Stomach (tissue), 9 donors: ENCODE measurements around the gene DNLZ. TPM values are rescaled to one million over a fixed set of nuclear protein-coding genes. Genes with fewer than 3 reads are reported as not detected.

Source experiments
- DNase-seq, 2 donors: peaks; one replicate each; pipeline versions ENCODE4 v3.0.0 to v3.0.0-alpha.2; 2013 to 2019
- H3K27ac ChIP-seq, 5 donors: fragments of 200-600 bp in 4 of 5; sonication (generic) in 4 of 5; one replicate each; pipeline ENCODE4 v1.5.1; 2013 to 2019; ENCODE audit warnings: mild to moderate bottlenecking in 1 of 5, moderate library complexity in 1 of 5
- H3K27me3 ChIP-seq, 3 donors: fragments of 200-600 bp; sonication (generic); one replicate each; pipeline ENCODE4 v1.5.1; 2017 to 2019; ENCODE audit warnings: mixed run types in 1 of 3
- H3K36me3 ChIP-seq, 4 donors: fragments of 200-600 bp; sonication (generic); 1 replicate in 3 of 4; 2 replicates in 1 of 4; pipeline ENCODE4 v1.5.1; 2016 to 2019
- H3K4me1 ChIP-seq, 4 donors: fragments of 200-600 bp; sonication (generic); one replicate each; pipeline ENCODE4 v1.5.1; 2016 to 2019
- H3K4me3 ChIP-seq, 4 donors: fragments of 200-600 bp; sonication (generic) in 3 of 4; one replicate each; pipeline ENCODE4 v1.5.1; 2016 to 2019; ENCODE audit warnings: mild to moderate bottlenecking in 1 of 4
- H3K9me3 ChIP-seq, 4 donors: fragments of 200-600 bp; sonication (generic); one replicate each; pipeline ENCODE4 v1.5.1; 2016 to 2019
- EP300 ChIP-seq: sonication (generic); formaldehyde crosslinking; IDR thresholded peaks from one replicate; pipeline ENCODE4 v1.6.1; 2017; ENCODE audit warnings: antibody characterized with exemption
- POLR2A ChIP-seq, 4 donors: fragments of 450-650 bp; IDR thresholded peaks; one replicate each; pipeline ENCODE4 v1.6.1; 2016; ENCODE audit warnings: antibody characterized with exemption in 4 of 4, control low read depth in 2 of 4, mild to moderate bottlenecking in 1 of 4, moderate library complexity in 1 of 4
- POLR2AphosphoS5 ChIP-seq, 3 donors: sonication (generic); formaldehyde crosslinking; IDR thresholded peaks; one replicate each; pipeline ENCODE4 v1.6.1; 2016; ENCODE audit warnings: antibody characterized with exemption in 3 of 3
- WGBS, 5 donors: extraction: QIAGEN DNeasy Blood & Tissue Kit in 3 of 5; methylation state at CpG; one replicate each; pipeline versions ENCODE4 v1.1.5 to v1.1.7; 2013 to 2018; 5-methylcytosine and 5-hydroxymethylcytosine counted together
- intact Hi-C: fragments of 100-400 bp; cut with DNase I; formaldehyde crosslinking; loops from one replicate; pipeline ENCODE4 v1.15.1; 2023; ENCODE audit warnings: low total_unique reads
- polyA plus RNA-seq, 3 donors: library from polyadenylated mRNA; stranded (reverse); fragments of 200-250 nt; gene quantifications; one replicate each; pipeline ENCODE4 v1.2.3, GENCODE V29; 2013
- total RNA-seq, 5 donors: library from RNA; depleted of rRNA; stranded (reverse); fragments of >200 nt; gene quantifications; one replicate each; pipeline versions ENCODE4 v1.1.0 to v1.2.3, GENCODE V29; 2014 to 2016
- TF ChIP-seq, protein P1 (sequence below), 7 experiments: fragments of 450-650 bp in 4 of 7; fragments of 200-600 bp in 3 of 7; sonication (generic) in 3 of 7; IDR thresholded peaks; one replicate each; pipeline ENCODE4 v1.5.1; 2016 to 2019; ENCODE audit warnings: antibody characterized with exemption in 7 of 7, control low read depth in 2 of 7, mild to moderate bottlenecking in 1 of 7
- donor health status: healthy with polysubstance abuse.
- donor health status: Bipolar disorder and iron deficiency.
- donor health status: healthy.

Gene DNLZ
- total and polyA plus RNA-seq, 8 donors = 1.3 to 16.8 (median 10.1) TPM; not detected in 1

GRCh38 chr9:136378170-136379002 is 14.8 kb upstream of the DNLZ start:
- no peak for DNase-seq
- Histone ChIP-seq H3K9me3 (no peaks in the 10 kb centered on the region), H3K27me3 (no peaks in the 10 kb centered on the region), H3K4me3 (no peak overlapping the region), H3K36me3 (peaks cover 34 to 58% (median 57%) of the 10 kb centered on the region in 4 donors), H3K4me1 (peaks cover 0 to 5% (median 2%) of the 10 kb centered on the region in 4 donors), H3K27ac (no peak overlapping the region)
- 85 to 92% (median 88%) methylated on average over 17 to 28 of the region's 28 CpGs for whole genome bisulfite sequencing, 5 donors
- intact Hi-C loops = no loop called here
- no peak for TF ChIP-seq POLR2AphosphoS5 (IDR thresholded peaks at IDR 0.05)

DNA sequence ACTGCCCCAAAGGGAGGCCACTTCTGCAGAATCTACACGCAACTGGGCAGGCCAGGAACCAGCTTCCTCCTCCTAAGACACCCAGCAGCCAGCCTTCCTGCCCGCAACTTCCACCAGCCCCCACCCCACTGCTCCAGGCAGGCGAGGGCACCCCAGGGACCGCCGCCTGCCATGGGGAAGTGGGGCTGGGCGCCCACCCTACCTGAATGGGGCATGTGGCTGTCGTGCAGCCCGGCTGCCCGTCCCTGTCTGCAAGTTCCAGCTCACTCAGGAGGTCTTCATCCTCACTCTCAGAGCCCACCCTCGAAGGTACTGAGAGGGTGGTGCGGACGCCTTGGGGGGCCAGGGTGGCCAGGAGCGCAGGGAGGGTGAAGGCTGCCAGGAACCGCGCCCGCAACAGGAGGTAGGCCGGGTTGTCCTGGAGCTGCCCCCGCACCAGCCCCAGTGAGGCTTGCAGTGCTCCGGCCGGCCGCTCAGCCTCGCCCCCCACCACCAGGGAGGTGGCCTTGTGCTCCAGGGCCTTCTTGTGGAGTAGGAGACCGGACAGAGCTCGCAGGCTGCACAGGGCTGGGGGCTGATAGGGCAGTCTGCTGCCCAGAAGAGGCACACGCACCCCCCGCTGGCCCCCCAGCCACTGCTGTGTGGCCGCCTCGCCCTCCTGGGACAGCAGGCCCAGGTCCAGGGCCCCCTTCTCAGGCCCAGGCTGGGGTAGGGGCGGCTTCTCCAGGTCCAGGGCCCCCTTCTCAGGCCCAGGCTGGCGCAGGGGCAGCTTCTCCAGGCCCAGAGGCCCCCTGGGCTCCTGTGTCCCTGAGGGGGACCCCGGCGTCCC is 14.0 kb upstream of the DNLZ start:
- no peaks in the 10 kb centered on the region for H3K27me3 ChIP-seq
- TF ChIP-seq POLR2AphosphoS5 (IDR thresholded peaks at IDR 0.05) = no peak
- TF ChIP-seq, protein P1, sequence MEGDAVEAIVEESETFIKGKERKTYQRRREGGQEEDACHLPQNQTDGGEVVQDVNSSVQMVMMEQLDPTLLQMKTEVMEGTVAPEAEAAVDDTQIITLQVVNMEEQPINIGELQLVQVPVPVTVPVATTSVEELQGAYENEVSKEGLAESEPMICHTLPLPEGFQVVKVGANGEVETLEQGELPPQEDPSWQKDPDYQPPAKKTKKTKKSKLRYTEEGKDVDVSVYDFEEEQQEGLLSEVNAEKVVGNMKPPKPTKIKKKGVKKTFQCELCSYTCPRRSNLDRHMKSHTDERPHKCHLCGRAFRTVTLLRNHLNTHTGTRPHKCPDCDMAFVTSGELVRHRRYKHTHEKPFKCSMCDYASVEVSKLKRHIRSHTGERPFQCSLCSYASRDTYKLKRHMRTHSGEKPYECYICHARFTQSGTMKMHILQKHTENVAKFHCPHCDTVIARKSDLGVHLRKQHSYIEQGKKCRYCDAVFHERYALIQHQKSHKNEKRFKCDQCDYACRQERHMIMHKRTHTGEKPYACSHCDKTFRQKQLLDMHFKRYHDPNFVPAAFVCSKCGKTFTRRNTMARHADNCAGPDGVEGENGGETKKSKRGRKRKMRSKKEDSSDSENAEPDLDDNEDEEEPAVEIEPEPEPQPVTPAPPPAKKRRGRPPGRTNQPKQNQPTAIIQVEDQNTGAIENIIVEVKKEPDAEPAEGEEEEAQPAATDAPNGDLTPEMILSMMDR (IDR thresholded peaks at IDR 0.05) = no peak
- TF ChIP-seq EP300 = no peak
- TF ChIP-seq POLR2A (IDR thresholded peaks at IDR 0.05) = no peak
- peaks cover 26 to 50% (median 49%) of the 10 kb centered on the region in 4 donors for H3K36me3 ChIP-seq
- no peak overlapping the region for H3K27ac ChIP-seq
- intact Hi-C loops = no loop called here
- no peak overlapping the region for H3K4me3 ChIP-seq
- 78 to 89% (median 86%) methylated on average over 8 to 32 of the region's 32 CpGs for WGBS, 5 donors
- no peaks in the 10 kb centered on the region for H3K9me3 ChIP-seq
- no peak for DNase-seq
- peaks cover 6 to 13% (median 10%) of the 10 kb centered on the region in 4 donors for H3K4me1 ChIP-seq

GRCh38 chr9:136376457-136376856 is 12.9 kb upstream of the DNLZ start:
- no peaks in the 10 kb centered on the region for H3K27me3 ChIP-seq
- no peak for TF ChIP-seq POLR2AphosphoS5 (IDR thresholded peaks at IDR 0.05)
- no peak for TF ChIP-seq EP300
- TF ChIP-seq POLR2A (IDR thresholded peaks at IDR 0.05) = no peak
- TF ChIP-seq, protein P1 (IDR thresholded peaks at IDR 0.05) = no peak

DNA sequence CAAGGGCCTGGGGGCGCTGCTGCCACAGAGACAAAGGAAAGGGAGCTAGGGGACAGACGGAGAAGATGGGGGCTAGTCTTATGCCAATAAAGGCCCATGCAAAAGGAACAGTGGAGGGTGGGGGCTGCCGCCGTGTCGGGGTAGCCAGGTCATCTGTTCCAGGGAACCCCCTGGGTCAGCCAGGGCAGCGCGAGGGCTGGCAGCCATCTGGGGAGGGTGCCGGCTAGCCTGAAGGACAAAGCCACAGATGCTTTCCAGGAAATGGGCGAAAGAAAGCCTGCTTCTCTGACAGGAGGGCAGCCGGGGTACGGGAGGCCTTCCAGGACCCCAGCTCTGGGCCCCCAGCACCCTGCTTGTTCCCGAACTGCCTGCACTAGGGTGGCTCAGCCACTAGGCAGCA is 11.6 kb upstream of the DNLZ start:
- Histone ChIP-seq H3K4me3 (no peak overlapping the region), H3K27ac (no peak overlapping the region), H3K36me3 (peaks cover 8 to 31% (median 24%) of the 10 kb centered on the region in 4 donors), H3K9me3 (no peaks in the 10 kb centered on the region), H3K27me3 (no peaks in the 10 kb centered on the region), H3K4me1 (peaks cover 12 to 20% (median 16%) of the 10 kb centered on the region in 4 donors)
- intact Hi-C loops = no loop called here
- 88 to 95% (median 92%) methylated on average over 10 to 12 of the region's 12 CpGs for WGBS, 5 donors
- no peak for DNase-seq
- TF ChIP-seq EP300 (no peak), POLR2AphosphoS5 (IDR thresholded peaks at IDR 0.05) (no peak), POLR2A (IDR thresholded peaks at IDR 0.05) (no peak)
- TF ChIP-seq, protein P1 (IDR thresholded peaks at IDR 0.05) = no peak

More at GRCh38 chr9:136376457-136376856, 12.9 kb upstream of the DNLZ start:
- DNase-seq = no peak
- intact Hi-C loops = no loop called here
- Histone ChIP-seq H3K36me3 (peaks cover 17 to 39% (median 38%) of the 10 kb centered on the region in 4 donors), H3K9me3 (no peaks in the 10 kb centered on the region), H3K4me3 (no peak overlapping the region), H3K4me1 (peaks cover 12 to 20% (median 16%) of the 10 kb centered on the region in 4 donors), H3K27ac (no peak overlapping the region)
- 50 to 93% (median 80%) methylated on average over 2 to 8 of the region's 8 CpGs for WGBS, 5 donors
